Mammary microvascular endothelial cell (primary cell): Measurements from ENCODE around the gene SH3PXD2A. TPM values are rescaled to one million over a fixed set of nuclear protein-coding genes. Genes with fewer than 3 reads are reported as not detected.

Experiments
- total RNA-seq: library from RNA; depleted of rRNA; stranded (reverse); fragments of >200 nt; gene quantifications from 2 replicates; pipeline ENCODE4 v1.2.3, GENCODE V29; 2015

The SH3PXD2A gene
- total RNA-seq, result 4.5 and 4.9 TPM in 2 replicates

GRCh38 chr10:103855424-103855823, at the start of gene SH3PXD2A:
SH3PXD2A (minus strand) TSS chr10:103855576; CDS start chr10:103855266, 310 bp downstream.

Other genes with a start within 250 kb of the SH3PXD2A start
- gene STN1, start 62.6 kb upstream of the SH3PXD2A start, total RNA-seq, result 30.7 and 30.9 TPM in 2 replicates
- 46.0 and 46.5 TPM in 2 replicates for gene SLK, start 111.6 kb upstream of the SH3PXD2A start, total RNA-seq
- gene COL17A1, start 230.3 kb upstream of the SH3PXD2A start, total RNA-seq, result 3.3 and 4.6 TPM in 2 replicates